HEK293 (cell line): Measurements from ENCODE around the gene TRIM6.

Experiments
- CTCF ChIP-seq: fragments of 450-650 bp; formaldehyde crosslinking; IDR thresholded peaks from 2 replicates; pipeline ENCODE4 v1.5.1; 2016; ENCODE audit warnings: missing biosample characterization, missing genetic modification characterization
- GLI2 ChIP-seq: fragments of 450-650 bp; formaldehyde crosslinking; IDR thresholded peaks from 2 replicates; pipeline ENCODE4; 2017; ENCODE audit warnings: missing biosample characterization, missing genetic modification characterization, low read depth, borderline replicate concordance
- PRDM1 ChIP-seq: fragments of 450-650 bp; formaldehyde crosslinking; IDR thresholded peaks from 2 replicates; pipeline ENCODE4; 2016; ENCODE audit warnings: missing biosample characterization, missing genetic modification characterization
- REST ChIP-seq: fragments of 450-650 bp; formaldehyde crosslinking; IDR thresholded peaks from 2 replicates; pipeline ENCODE4 v1.5.1; 2016; ENCODE audit warnings: missing biosample characterization, missing genetic modification characterization
- TCF7L2 ChIP-seq: IDR thresholded peaks from 2 replicates; pipeline ENCODE4 v1.6.1; 2011; ENCODE audit warnings: low read depth, mild to moderate bottlenecking, inconsistent platforms, low read length, moderate library complexity, borderline replicate concordance
- ZBTB17 ChIP-seq: fragments of 450-650 bp; formaldehyde crosslinking; IDR thresholded peaks from 2 replicates; pipeline ENCODE4 v1.5.1; 2016; ENCODE audit warnings: missing biosample characterization, missing genetic modification characterization
- ZNF133 ChIP-seq: fragments of 450-650 bp; formaldehyde crosslinking; IDR thresholded peaks from 2 replicates; pipeline ENCODE4 v1.5.1; 2016; ENCODE audit warnings: missing biosample characterization, missing genetic modification characterization
- ZNF23 ChIP-seq: fragments of 450-650 bp; formaldehyde crosslinking; IDR thresholded peaks from 2 replicates; pipeline ENCODE4 v1.5.1; 2016; ENCODE audit warnings: missing biosample characterization, missing genetic modification characterization, borderline replicate concordance
- ZNF239 ChIP-seq: fragments of 450-650 bp; formaldehyde crosslinking; IDR thresholded peaks from 2 replicates; pipeline ENCODE4 v1.5.1; 2016; ENCODE audit warnings: missing biosample characterization, missing genetic modification characterization
- ZNF248 ChIP-seq: fragments of 450-650 bp; formaldehyde crosslinking; IDR thresholded peaks from 2 replicates; pipeline ENCODE4 v1.5.1; 2017; ENCODE audit warnings: missing biosample characterization, missing genetic modification characterization
- ZNF391 ChIP-seq: fragments of 450-650 bp; formaldehyde crosslinking; IDR thresholded peaks from 2 replicates; pipeline ENCODE4 v1.5.1; 2016; ENCODE audit warnings: low read depth, missing biosample characterization, missing genetic modification characterization, borderline replicate concordance
- ZNF639 ChIP-seq: fragments of 450-650 bp; formaldehyde crosslinking; IDR thresholded peaks from 2 replicates; pipeline ENCODE4 v1.5.1; 2016; ENCODE audit warnings: missing biosample characterization, missing genetic modification characterization
- ZNF707 ChIP-seq: fragments of 450-650 bp; formaldehyde crosslinking; IDR thresholded peaks from 2 replicates; pipeline ENCODE4 v1.5.1; 2016; ENCODE audit warnings: missing biosample characterization, missing genetic modification characterization
- ZSCAN30 ChIP-seq: fragments of 450-650 bp; IDR thresholded peaks from 2 replicates; pipeline ENCODE4 v1.5.1; 2018; ENCODE audit warnings: missing biosample characterization, mild to moderate bottlenecking, missing genetic modification characterization, moderate library complexity

GRCh38 chr11:5597953-5598352 is 1.5 kb downstream of the TRIM6 start:
- TF ChIP-seq TCF7L2: no peak
- TF ChIP-seq CTCF: no peak
- no peak for TF ChIP-seq ZNF707 (tag by site-specific recombination)
- TF ChIP-seq REST: no peak
- TF ChIP-seq ZNF133: no peak
- TF ChIP-seq GLI2 (tag by site-specific recombination): no peak
- TF ChIP-seq ZNF248: no peak
- no peak for TF ChIP-seq ZBTB17 (tag by site-specific recombination)
- TF ChIP-seq ZNF639 (tag by site-specific recombination): no peak
- TF ChIP-seq PRDM1 (tag by site-specific recombination): no peak
- no peak for TF ChIP-seq ZNF239 (tag by site-specific recombination)
- no peak for TF ChIP-seq ZNF23 (tag by site-specific recombination)
- TF ChIP-seq ZNF391 (tag by site-specific recombination): no peak
- TF ChIP-seq ZSCAN30 (tag by site-specific recombination): no peak
